K562 (cell line): ENCODE results near the gene SLC25A36. TPM values are rescaled to one million over a fixed set of nuclear protein-coding genes. Genes with fewer than 3 reads are reported as not detected.
A peak's percentile ranks its signal among the peaks of the same experiment; 100 is the strongest.

Source experiments
- JUN ChIP-seq, 2 experiments: sonication (generic) in 1 of 2; formaldehyde crosslinking in 1 of 2; IDR thresholded peaks; 2 replicates each; pipeline versions ENCODE4 v1.6.1 to v1.8.0; 2012 to 2022; ENCODE audit warnings: borderline replicate concordance in 2 of 2, mild to moderate bottlenecking in 2 of 2, improper control_type of control experiment in 1 of 2, low read depth in 1 of 2, low read length in 1 of 2, missing genetic modification reagents in 1 of 2
- KAT8 ChIP-seq: fragments of 450-650 bp; IDR thresholded peaks from 2 replicates; pipeline ENCODE4 v1.6.1; 2016; ENCODE audit warnings: low read depth, mild to moderate bottlenecking
- MAFF ChIP-seq: IDR thresholded peaks from 2 replicates; pipeline ENCODE4 v1.6.1; 2012; ENCODE audit warnings: low read length, improper control_type of control experiment
- NFATC3 ChIP-seq: fragments of 450-650 bp; IDR thresholded peaks from 2 replicates; pipeline ENCODE4 v1.6.1; 2017; ENCODE audit warnings: mild to moderate bottlenecking
- NR1H2 ChIP-seq: sonication (generic); formaldehyde crosslinking; IDR thresholded peaks from 2 replicates; pipeline ENCODE4 v1.4.0; 2020; ENCODE audit warnings: mild to moderate bottlenecking, missing genetic modification reagents
- SIRT6 ChIP-seq: IDR thresholded peaks from one replicate; pipeline ENCODE4 v1.6.1; 2012; ENCODE audit warnings: low read depth, mild to moderate bottlenecking, control low read depth, inconsistent platforms, low read length, moderate library complexity
- SRSF3 ChIP-seq: fragments of 200-400 bp; formaldehyde crosslinking; IDR thresholded peaks from 2 replicates; pipeline ENCODE4 v1.6.1; 2016; ENCODE audit warnings: mild to moderate bottlenecking, low read length, moderate library complexity; ENCODE audit not compliant: insufficient read depth
- TOE1 ChIP-seq, 2 experiments: fragments of 450-650 bp in 1 of 2; sonication (generic) in 1 of 2; formaldehyde crosslinking in 1 of 2; IDR thresholded peaks; 2 replicates each; pipeline versions ENCODE4 v1.7.1 to v1.8.0; 2016 to 2022; ENCODE audit warnings: borderline replicate concordance in 2 of 2, mild to moderate bottlenecking in 2 of 2, antibody characterized with exemption in 1 of 2, inconsistent platforms in 1 of 2, low read depth in 1 of 2, missing genetic modification reagents in 1 of 2, moderate library complexity in 1 of 2
- ZBED1 ChIP-seq: IDR thresholded peaks from 2 replicates; pipeline ENCODE4 v1.6.1; 2014
- ZC3H4 ChIP-seq: sonication (generic); formaldehyde crosslinking; IDR thresholded peaks from 2 replicates; pipeline ENCODE4 v1.9.0; 2021; ENCODE audit warnings: missing genetic modification reagents, borderline replicate concordance
- ZNF232 ChIP-seq: sonication (generic); formaldehyde crosslinking; IDR thresholded peaks from 2 replicates; pipeline ENCODE4 v1.8.0; 2022; ENCODE audit warnings: mild to moderate bottlenecking, missing genetic modification reagents
- ZNF274 ChIP-seq: IDR thresholded peaks from 2 replicates; pipeline ENCODE4 v1.6.1; 2011; ENCODE audit warnings: low read depth, mild to moderate bottlenecking, low read length, moderate library complexity, borderline replicate concordance
- ZNF316 ChIP-seq: fragments of 450-650 bp; IDR thresholded peaks from 2 replicates; pipeline ENCODE4 v1.6.1; 2016
- ZNF395 ChIP-seq: fragments of 200-800 bp; sonication (Bioruptor generic); IDR thresholded peaks from 2 replicates; pipeline ENCODE4 v1.6.1; 2017; ENCODE audit warnings: missing genetic modification characterization, missing compliant biosample characterization
- ZNF740 ChIP-seq, 3 experiments: fragments of 200-800 bp in 1 of 3; sonication (Bioruptor generic) in 1 of 3; sonication (generic) in 1 of 3; formaldehyde crosslinking in 1 of 3; IDR thresholded peaks; 2 replicates each; pipeline versions ENCODE4 v1.6.1 to v1.8.0; 2016 to 2022; ENCODE audit warnings: mild to moderate bottlenecking in 2 of 3, missing compliant biosample characterization in 2 of 3, missing genetic modification characterization in 2 of 3, missing genetic modification reagents in 1 of 3
- polyA plus RNA-seq, 8 experiments: library from polyadenylated mRNA; depleted of rRNA in 4 of 8; stranded (reverse) in 5 of 8; unstranded in 3 of 8; fragments of >200 nt; fragmentation: Nextera tagmentation in 2 of 8; fragmentation: Illumina TruSeq in 1 of 8; extraction: Ambion mirVana in 2 of 8; extraction: Trizol in 1 of 8; gene quantifications; 2 replicates each; pipeline versions ENCODE4 v1.2.1 to v1.2.3, GENCODE V29; 2011 to 2014; ENCODE audit warnings: inconsistent platforms in 1 of 8, missing spikeins in 1 of 8
- total RNA-seq, 7 experiments: library from RNA; depleted of rRNA in 6 of 7; stranded (reverse); fragments of >200 nt in 6 of 7; fragmentation: Illumina TruSeq in 2 of 7; extraction: Trizol in 2 of 7; gene quantifications; 2 replicates each; pipeline versions ENCODE4 v1.2.1 to v1.2.3, GENCODE V29; 2011 to 2021; ENCODE audit warnings: low replicate concordance in 1 of 7
- TF ChIP-seq, protein P1 (sequence below): fragments of 250-450 bp; sonication (Bioruptor Pico); IDR thresholded peaks from 2 replicates; pipeline ENCODE4 v1.9.0; 2021; ENCODE audit warnings: mild to moderate bottlenecking, inconsistent platforms

The SLC25A36 gene
- total and polyA plus RNA-seq, 9 of the 15 experiments (the other 6 are each of a cell fraction or from before 2014, with no cell fraction given): 12.0 to 95.3 (median 43.3) TPM

GRCh38 chr3:140953028-140953960 lies 11.7 kb downstream of the SLC25A36 start (continued):
- no peak for TF ChIP-seq SIRT6
- TF ChIP-seq ZNF395 (CRISPR knock-in tag): 0 out of 2 replicates have a peak, but pooled peaks have one; percentile 41
- TF ChIP-seq ZBED1: no peak
- TF ChIP-seq TOE1 (IDR thresholded peaks at IDR 0.05; ENCODE audit: borderline replicate concordance): 0 out of 2 replicates have a peak, but pooled peaks have one; percentile 28
- no peak for TF ChIP-seq TOE1 (CRISPR knock-in tag; IDR thresholded peaks at IDR 0.05; ENCODE audit: borderline replicate concordance, low read depth)
- TF ChIP-seq, protein P1, sequence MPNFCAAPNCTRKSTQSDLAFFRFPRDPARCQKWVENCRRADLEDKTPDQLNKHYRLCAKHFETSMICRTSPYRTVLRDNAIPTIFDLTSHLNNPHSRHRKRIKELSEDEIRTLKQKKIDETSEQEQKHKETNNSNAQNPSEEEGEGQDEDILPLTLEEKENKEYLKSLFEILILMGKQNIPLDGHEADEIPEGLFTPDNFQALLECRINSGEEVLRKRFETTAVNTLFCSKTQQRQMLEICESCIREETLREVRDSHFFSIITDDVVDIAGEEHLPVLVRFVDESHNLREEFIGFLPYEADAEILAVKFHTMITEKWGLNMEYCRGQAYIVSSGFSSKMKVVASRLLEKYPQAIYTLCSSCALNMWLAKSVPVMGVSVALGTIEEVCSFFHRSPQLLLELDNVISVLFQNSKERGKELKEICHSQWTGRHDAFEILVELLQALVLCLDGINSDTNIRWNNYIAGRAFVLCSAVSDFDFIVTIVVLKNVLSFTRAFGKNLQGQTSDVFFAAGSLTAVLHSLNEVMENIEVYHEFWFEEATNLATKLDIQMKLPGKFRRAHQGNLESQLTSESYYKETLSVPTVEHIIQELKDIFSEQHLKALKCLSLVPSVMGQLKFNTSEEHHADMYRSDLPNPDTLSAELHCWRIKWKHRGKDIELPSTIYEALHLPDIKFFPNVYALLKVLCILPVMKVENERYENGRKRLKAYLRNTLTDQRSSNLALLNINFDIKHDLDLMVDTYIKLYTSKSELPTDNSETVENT (CRISPR knock-in tag): no peak
- peak; percentile 74; the same call in 1 of the 2 replicates for TF ChIP-seq JUN (IDR thresholded peaks at IDR 0.05; ENCODE audit: borderline replicate concordance, low read depth, low read length)
- no peak for TF ChIP-seq JUN (CRISPR knock-in tag; IDR thresholded peaks at IDR 0.05; ENCODE audit: borderline replicate concordance)
- no peak for TF ChIP-seq ZC3H4
- TF ChIP-seq ZNF740 (CRISPR knock-in tag; IDR thresholded peaks at IDR 0.05): no peak
- no peak; a peak in 2 of 4 replicates for TF ChIP-seq ZNF740 (tag; IDR thresholded peaks at IDR 0.05)
- 0 out of 2 replicates have a peak, but pooled peaks have one; percentile 48 for TF ChIP-seq NFATC3
- TF ChIP-seq MAFF: peak; percentile 80
- TF ChIP-seq NR1H2 (CRISPR knock-in tag): no peak
- peak; percentile 96 for TF ChIP-seq ZNF316
- TF ChIP-seq KAT8: no peak
- no peak for TF ChIP-seq ZNF232 (CRISPR knock-in tag)
- TF ChIP-seq SRSF3: no peak
- no peak for TF ChIP-seq ZNF274
